ENCODE results near the gene MYH10. TPM values are rescaled to one million over a fixed set of nuclear protein-coding genes. Genes with fewer than 3 reads are reported as not detected.
"Not testable (repeated sequence)": the region's sequence is repeated elsewhere in the genome, so short reads cannot be mapped to it uniquely, and the experiment has no call there.

MYH10 gene
- total RNA-seq, 1 donor from 2014 or later, result 142 TPM

DNA sequence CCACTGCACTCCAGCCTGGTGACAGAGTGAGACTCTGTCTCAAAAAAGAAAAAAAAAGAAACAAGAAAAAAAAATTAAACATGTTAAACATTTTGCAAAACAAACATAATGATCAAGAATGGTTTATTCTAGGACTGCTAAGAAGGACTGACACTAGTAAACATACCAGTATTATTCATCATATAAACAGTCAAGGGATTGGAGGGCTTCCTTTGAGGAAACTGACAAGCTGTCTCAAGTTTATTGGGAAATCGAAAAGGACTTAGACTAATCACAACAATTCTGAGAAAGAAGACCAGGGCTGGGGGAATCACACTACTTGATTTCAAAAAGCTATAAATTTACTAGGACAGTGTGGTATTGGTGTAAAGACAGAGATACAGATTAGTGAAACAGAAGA, 75.5 kb downstream of the MYH10 start:
- DNase-seq, result no peak

DNA sequence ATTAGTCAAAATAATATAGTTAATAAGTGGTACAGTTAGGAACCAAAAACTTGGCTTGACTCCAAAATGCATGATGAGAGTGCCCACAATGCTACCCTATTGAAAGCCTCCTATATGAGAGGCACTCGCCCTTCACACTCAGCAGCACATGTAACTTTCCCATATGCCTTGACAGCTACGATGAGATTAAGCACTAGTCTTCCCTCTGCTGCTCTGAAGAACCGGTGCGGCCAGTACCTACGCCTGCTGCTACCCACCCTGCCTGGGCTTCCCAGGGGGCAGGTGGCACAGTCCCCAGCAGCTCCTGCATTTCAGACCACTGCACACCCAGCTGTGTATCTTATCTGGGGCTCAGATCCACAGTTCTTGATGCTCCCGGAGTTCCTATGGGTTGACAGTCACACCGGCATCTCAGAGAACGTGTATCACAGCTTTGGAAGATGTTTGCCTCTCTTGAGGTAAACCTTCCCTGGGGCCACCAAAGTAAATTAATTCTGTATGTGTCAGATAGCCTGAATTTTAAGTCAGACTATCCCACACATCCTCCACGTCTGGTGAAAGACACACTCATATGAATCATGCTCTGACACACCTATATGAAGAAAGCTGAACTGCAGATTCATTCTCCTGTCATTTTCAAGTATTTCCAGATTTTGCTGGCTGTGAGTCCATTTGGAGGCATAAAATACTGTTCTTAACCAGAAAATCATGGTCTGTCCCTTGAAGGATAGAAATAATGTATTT, 77.8 kb downstream of the MYH10 start:
- DNase-seq, result no peak

DNA sequence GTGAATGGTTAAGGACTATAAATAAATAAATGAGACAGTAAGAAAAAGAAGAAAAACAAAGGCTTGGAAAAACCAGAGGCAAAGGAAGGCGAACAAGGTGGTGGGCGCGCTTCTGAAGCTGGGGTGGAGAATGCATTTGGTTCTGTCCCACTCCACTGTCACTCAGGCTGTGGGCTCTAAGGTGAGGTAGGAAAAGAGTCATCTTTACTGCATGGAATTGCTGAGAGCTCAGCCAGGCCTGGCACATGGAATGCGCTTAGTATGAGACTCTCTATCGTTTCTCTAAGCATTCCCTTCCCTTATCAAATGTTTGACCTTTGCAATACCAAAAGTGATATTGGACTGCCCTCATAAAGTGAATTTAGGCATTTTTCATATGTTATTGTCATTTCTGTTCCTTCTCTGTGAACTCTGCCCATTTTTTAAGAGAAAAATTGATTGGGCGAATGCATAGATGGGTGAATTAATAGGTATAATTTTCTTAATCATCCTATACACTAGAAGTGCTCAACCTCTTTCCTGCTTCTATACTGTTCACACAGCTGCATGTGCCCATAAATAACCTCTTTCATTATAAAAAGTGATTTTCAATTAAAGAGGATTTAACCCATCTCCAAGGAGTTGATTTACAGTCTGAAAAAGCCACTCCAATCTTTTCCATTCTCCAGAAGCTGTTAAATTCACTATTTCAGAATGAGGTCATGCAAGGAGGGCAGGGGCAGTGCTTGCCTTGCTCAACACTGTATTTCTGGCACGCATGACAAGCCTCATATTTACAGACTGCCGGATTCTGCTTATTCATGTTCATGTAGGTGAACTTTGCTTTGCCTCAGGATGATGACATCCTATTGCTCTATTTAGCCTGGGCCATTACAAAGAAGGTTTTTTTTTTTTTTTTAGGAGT, 87.7 kb downstream of the MYH10 start:
- no peak for DNase-seq

DNA sequence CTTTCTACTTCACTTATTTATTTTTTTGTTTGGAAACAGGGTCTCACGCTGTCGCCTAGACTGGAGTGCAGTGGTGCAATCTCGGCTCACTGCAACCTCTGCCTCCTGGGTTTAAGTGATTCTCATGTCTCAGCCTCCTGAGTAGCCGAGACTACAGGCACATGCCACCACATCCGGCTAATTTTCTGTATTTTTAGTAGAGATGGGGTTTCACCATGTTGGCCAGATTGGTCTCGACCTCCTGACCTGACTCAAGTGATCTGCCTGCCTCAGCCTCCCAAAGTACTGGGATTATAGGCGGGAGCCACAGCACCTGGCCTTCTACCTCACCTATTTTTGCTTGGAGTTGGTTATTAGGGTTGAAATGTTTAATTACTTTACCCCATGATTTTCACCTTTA, 90.5 kb downstream of the MYH10 start:
- not testable (repeated sequence) for DNase-seq

DNA sequence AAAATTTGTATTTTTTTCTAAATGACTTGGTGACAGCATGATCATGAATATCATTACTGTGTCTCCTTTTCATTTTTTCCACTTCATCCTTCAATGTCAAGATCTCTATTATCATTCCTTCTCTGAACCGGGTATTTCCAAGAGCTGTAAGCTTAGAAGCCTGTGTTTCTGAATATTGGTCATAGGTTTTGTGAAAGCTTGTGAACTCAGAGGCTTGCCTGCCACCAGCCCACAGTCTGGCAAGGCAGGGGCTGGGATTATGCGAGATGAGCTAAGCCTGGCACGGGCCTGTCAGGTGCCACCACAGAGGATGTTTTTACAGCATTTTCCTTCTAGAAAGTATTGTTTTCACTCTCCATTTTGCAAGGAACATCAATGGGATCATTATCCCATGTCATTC, 92.8 kb downstream of the MYH10 start:
- no peak for DNase-seq

DNA sequence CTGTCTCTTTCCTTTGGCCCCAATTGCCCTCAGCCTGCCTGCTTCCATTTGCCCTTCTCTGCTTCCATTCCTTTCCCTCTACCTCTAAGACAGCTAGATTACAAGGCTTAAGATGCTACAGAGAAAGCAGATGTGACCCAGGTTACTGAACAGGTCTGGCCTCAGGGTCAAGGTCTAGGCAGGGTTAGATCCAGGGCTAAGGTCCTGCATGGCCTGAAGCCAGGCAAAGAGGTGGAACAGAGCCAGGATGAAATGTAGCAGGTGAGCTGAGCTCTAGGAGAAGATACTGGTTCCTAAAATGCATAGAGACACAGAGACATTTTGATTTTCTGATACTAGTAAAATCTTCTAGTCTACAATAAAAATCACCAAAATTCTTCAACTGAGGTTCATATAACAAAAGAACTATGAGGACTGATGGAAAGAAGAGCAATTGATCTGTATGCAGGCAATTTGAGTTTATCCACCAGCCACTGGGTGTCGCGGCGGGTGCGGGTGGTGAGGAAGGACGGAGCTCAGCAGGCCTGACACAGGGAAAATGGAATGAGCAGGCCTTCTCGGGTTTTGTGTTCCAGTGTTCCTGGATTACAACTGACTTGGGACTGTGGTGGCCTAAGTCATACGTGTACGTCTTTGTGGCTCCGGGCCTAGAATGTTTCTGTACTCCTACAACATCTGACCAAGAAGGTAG, 95.9 kb downstream of the MYH10 start:
- no peak for DNase-seq

DNA sequence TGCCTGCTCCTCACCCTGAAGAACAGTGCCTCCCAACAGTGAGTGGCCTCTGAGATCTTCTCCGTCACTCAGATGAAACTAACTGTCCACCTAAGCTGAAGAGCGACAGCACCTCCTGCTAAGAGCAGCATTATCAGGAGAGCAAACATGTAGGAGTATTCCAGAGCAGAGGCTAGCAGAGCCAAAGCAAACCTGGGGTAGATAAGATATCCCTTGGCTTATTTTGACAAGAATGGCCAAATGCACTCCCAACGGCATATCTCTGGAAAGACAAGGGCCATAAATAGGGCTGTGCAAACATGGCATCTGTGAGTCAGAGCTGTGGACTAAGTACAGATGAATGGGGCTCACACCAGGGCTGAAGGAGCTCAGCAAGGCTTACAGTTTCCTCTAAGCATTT, 98.5 kb downstream of the MYH10 start:
- no peak for DNase-seq

DNA sequence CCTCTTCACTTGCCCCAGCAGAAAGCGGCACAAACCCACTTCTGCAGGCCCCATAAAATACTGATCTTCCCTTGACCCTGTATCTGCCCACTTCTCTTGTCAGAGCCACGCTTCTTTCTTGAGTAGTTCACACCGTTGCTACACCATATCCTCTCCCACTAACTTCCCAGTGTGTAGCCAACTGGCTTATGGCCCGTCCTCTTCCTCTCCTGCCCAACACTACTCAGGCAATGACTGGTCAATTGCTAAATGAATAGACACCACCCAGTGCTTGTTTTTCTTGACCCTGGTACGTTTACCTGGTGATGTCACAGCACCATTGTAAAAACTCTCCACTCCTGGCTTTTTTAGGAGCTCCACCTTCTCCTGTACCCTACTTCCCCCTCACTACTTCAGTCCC, 107.9 kb downstream of the MYH10 start:
- DNase-seq, result no peak

DNA sequence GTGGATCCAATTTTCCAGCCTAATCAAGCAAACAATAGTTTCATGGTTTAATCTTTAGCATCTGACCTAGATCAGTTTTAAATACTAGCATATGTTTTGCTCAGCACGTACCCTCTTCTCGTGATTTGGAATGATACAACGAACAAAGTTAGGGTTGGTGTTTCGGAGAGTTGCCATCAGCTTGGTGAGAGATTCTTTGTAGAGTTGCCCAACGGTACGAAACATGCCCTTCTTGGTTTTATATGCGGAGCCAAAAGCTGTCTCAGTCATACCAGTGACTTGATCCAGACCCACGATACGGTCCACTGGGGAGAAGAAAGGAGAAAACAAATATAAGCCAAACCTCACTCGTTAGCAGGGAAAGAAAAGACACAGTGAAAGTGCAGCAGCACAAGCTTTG, 109.5 kb downstream of the MYH10 start:
- DNase-seq, result no peak

DNA sequence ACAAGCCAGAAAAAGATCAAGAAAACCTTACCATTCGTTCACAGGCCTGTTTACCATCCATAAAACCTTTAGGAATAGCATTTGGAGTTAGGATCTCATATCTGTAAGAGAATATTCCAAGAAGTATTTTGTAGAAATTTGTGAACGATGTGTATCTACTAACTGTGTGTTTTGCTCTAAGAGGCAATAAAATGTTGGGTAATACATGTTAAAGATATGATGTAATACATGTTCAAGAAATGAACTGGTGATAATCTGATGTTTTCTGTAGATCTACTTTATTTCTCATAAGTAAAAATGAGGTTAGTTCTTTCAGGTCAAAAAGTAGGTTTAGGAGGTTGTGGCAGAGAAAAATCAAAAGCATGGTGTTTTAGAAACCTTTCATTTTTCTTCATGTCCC, 111.7 kb downstream of the MYH10 start:
- no peak for DNase-seq

DNA sequence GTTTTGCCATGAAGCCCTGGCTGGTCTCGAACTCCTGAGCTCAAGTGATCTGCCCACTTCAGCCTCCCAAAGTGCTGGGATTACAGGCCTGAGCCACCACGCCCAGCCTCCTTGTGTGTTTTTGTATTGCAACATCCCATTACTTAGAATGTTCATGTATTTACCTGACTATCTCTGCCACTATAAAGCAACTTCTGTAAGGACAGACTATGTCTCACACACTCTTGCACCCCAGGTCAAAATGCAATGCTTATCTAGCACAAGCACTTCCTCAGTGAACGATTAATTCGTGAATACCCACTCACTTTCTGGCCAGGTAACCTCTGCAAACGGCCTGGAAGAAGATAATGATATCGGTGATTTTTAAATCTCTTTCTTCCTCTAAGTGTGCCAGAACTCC, 112.2 kb downstream of the MYH10 start:
- DNase-seq, result no peak

DNA sequence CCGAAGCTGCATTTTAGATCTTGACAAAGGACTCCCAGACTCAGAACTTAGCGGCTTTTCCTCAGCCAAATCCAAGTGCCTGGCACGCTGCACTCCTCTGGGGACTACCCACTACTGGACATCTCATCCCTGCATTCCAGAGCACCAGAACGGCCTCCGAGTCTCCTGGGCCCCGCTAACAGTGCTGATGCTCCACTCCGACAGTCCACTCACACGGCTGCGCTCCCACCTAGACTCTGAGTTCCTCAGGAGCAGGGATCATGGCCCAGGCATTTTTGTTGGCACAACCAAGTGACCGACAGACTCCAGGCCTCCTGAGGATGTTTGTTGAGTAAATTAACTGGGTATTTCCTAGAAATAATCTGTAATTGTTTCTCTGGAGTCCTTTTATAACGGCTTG, 115.7 kb downstream of the MYH10 start:
- DNase-seq, result no peak

DNA sequence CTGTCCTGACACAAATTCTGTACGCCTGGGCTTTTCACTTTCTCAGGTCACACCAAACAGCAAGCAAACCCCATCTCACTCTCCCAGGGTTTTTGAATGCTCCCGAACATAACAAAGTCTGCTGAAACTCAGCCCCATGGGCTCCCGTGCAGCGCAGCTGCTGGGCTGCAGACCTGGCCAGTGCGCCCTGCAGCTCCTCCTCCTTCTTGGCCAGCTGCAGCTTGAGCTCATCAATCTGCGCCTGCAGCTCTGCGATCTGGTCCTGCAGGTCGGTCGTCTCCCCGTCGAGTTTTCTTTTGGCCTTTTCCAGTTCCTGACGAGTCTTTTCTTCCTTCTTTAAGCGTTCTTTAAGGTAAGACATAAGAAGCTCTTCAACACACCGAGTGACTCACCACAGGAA, 124.4 kb downstream of the MYH10 start:
- DNase-seq, result no peak

DNA sequence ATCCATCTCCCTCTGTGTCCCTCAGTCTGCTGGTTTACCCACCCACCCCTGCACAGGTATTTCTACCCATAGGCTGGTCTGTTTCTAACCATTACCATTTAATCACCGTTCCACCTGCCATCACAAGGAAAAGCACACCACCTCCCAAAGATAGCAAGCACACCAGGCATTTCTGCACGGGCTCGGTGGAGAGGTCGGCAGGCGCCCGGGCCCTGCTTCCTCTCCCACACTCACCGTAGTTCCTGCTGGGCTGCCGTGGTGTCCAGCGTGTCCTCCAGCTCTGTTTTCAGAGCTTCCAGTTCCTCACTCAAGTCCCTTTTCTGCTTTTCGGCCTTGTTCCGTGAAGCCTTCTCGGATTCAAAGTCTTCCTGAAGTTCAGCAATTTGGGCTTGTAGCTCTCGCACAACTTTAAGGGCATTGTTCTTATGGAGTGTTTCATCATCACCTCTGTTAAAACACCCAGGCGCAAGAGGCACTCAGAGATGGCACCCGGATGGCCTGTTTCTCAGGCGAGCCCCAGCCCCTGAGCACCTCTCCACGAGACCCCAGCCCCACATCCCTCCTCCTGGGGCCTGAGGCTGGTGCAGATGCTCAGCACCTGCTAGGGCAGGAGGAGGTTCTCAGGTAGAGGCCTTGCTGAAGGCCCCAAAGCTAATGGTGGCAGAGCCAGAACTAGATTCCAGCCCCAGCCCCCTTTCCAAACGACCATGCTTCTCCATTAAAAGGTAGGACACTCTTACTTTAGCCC, 125.9 kb downstream of the MYH10 start:
- no peak for DNase-seq

DNA sequence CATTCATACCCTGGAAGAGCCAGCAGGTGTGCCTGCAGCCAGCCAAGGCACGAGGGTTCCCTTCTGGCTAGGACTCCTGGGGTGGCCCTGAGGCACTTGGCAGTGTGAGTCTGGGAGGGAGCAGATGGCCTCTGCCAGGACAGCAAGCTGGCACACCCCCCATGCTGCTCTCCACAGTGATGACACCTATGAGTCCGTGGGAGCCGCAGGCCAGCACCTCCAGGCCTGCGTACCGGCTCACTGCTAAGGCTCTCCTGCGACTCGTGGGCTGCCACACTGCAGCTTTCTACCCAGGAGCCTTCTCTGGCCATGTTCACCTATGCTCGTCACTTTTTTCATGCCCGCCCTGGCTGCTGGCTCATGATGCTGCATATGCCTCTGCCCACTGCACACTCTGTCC, 126.7 kb downstream of the MYH10 start:
- DNase-seq, result no peak

DNA sequence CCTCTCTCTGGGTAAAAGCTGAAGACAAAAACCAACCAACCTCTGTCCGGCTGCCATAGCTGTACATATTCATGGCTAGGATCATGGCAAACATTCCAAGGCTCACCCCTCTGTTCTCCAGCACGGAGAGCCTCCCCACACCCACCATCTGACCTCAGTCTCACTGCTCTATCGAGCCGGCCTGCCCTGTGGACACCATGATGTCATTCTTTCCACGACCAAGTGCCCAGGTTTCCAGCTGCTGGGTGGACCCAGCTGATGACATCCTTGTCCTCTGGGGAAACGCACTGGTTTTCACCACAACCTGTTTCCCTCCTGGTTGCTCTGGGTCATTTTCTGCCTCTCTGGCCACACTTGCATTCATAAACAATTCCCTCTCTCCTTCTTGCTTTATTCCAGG, 127.2 kb downstream of the MYH10 start:
- DNase-seq, result no peak

DNA sequence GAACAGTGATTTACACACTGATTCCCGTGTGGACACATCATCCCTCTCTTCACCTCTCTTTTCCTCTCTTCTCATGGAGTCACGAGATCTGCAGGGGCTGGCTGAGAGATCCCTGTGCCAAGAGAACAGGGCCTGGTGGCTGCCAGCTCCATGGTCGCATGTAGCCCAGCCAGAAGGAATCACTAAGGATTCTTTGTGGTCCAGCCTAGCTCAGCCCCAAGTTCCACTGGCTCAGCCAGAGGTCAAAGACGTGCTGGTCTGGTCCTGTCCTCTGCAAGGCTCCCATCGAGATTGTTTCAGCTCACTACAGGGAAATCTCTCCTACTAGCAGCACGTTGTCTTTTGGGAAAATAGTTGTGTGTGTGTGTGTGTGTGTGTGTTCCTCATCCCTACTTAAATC, 128.4 kb downstream of the MYH10 start:
- no peak for DNase-seq

DNA sequence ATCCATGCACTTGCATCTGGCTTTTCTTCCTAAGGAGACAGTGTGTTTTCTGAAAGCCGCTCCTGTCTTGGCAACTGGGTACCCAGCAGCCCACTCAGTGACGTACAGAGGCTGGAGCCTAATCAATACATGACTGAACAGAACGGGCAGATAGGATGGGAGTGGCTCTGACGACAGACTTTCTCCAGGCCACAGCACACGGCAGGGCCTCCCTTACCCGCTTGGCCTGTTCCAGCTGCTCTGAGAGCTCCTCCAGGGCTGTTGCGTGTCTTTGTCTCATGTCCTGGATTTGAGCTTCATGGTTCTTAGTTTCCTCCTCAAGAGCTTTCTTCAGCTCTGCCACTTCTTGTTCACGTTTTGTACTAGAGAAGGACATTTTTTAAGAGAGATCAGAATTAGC, 129.9 kb downstream of the MYH10 start:
- no peak for DNase-seq

DNA sequence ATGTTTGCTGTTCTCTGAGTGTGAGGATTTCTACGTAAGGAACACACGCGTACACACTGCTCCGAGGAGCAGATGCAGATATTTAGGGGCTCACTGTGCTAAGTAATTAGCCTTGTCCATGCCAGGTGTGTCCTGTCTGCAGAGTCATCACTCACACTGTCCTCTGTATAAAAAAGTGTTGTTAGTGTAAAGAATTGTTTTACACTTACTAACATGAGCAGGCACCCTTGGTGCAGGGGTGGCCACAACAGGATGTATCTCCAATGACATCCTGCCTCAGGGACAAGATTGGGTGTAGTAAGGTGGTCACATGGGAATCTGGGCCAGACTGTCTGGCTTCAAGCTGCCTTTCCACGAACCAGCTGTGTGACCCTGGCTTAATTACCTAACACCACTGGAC, 130.9 kb downstream of the MYH10 start:
- DNase-seq, result no peak

DNA sequence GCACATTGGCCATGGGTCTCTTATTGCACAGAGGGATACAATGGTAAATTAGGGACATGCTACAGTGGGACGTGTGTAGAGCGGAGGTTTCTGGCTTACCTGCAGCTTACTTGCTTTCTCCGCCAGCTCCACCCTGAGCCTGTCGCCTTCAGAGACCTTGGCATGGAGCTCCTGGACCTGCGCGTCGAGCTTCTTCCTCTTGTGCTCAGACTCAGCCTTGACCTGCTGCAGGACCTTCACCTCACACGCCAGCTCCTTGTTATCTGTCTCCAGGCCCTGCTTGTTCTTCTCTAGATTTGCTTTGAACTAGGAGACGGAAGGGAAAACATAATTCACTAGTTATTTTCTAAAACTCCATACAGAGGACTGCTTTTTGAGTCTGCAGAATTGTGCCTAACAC, 131.4 kb downstream of the MYH10 start:
- no peak for DNase-seq

DNA sequence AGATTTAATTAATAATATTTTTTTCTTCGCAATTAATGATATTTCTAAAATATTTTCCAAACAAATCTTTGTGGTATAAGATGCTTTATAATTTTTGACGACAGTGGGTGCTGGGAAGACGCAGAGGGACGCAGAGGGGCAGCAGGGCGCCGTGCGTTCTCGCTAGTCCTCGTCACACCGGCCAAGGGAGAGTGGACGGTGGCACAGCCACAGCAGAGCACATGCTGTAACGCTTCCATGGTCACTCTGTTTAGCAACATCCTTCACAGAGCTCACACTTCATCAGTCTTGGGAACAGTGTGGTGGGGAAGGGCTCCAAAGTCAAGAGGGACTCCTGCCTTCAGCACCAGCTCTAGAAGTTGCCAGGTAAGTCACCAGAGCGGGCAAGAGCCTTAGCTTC, 134.4 kb downstream of the MYH10 start:
- DNase-seq, result no peak

DNA sequence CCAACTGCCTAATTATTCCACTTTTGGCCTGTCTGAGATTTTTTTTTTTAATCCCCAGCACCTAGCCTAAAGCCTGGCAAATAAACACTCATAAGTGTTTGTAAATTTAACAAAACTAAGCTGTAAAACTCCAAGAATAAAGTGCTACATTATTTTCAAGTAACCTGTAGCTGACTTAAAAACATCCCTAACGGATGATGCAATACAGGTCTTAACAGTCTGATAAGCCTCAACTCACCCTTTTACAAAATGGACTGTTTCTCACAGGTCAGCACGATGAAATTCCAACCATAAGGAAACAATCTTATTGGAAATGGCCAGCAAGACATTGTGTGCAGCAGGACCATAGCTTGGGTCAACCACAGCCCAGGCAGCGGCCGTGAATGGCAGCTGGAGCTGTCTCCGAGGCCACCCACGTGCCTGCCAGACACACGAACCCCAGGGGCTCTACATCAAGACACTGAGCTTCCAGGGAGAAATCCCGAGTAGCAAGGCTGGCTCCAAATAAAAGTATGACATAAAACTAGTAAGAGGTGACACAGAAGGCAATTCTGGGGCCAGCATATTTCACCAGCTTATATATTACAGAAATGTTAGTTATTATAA, 135.9 kb downstream of the MYH10 start:
- DNase-seq, result no peak
